GM12878 (cell line): ENCODE results near the gene ZNF791. TPM values are rescaled to one million over a fixed set of nuclear protein-coding genes. Genes with fewer than 3 reads are reported as not detected.
A peak's percentile ranks its signal among the peaks of the same experiment; 100 is the strongest.

Source experiments
- BHLHE40 ChIP-seq, 2 experiments: fragments of 450-650 bp in 1 of 2; IDR thresholded peaks; 2 replicates each; pipeline ENCODE4 v1.6.1; 2011 to 2017; ENCODE audit warnings: low read depth in 2 of 2, borderline replicate concordance in 1 of 2, improper control_type of control experiment in 1 of 2, low read length in 1 of 2, mild to moderate bottlenecking in 1 of 2
- CBFB ChIP-seq: IDR thresholded peaks from 2 replicates; pipeline ENCODE4 v1.6.1; 2016; ENCODE audit warnings: antibody characterized with exemption, low read depth
- E2F8 ChIP-seq: fragments of 450-650 bp; IDR thresholded peaks from 2 replicates; pipeline ENCODE4 v1.6.1; 2018; ENCODE audit warnings: mild to moderate bottlenecking, low read depth, moderate library complexity; ENCODE audit not compliant: partially characterized antibody
- ELK1 ChIP-seq: IDR thresholded peaks from 2 replicates; pipeline ENCODE4 v1.6.1; 2012; ENCODE audit warnings: low read depth, low read length, improper control_type of control experiment
- FOS ChIP-seq: IDR thresholded peaks from 3 replicates; pipeline ENCODE4 v1.6.1; 2011; ENCODE audit warnings: borderline replicate concordance; ENCODE audit not compliant: insufficient read length; ENCODE audit errors: extremely low read depth
- HCFC1 ChIP-seq: fragments of 150-350 bp; IDR thresholded peaks from 2 replicates; pipeline ENCODE4 v1.6.1; 2014; ENCODE audit warnings: low read length
- HDGF ChIP-seq: fragments of 450-650 bp; IDR thresholded peaks from 2 replicates; pipeline ENCODE4 v1.6.1; 2016; ENCODE audit warnings: antibody characterized with exemption
- IRF3 ChIP-seq: fragments of 450-650 bp; IDR thresholded peaks from 2 replicates; pipeline ENCODE4 v1.6.1; 2014; ENCODE audit warnings: mild to moderate bottlenecking
- JUNB ChIP-seq: IDR thresholded peaks from 2 replicates; pipeline ENCODE4 v1.6.1; 2016; ENCODE audit warnings: antibody characterized with exemption, mild to moderate bottlenecking
- KLF5 ChIP-seq: fragments of 450-650 bp; IDR thresholded peaks from 2 replicates; pipeline ENCODE4 v1.6.1; 2014; ENCODE audit warnings: mild to moderate bottlenecking; ENCODE audit not compliant: partially characterized antibody
- MAX ChIP-seq: IDR thresholded peaks from 2 replicates; pipeline ENCODE4 v1.6.1; 2012; ENCODE audit warnings: low read depth, low read length, improper control_type of control experiment
- NR2C1 ChIP-seq: fragments of 450-650 bp; IDR thresholded peaks from 2 replicates; pipeline ENCODE4 v1.6.1; 2017; ENCODE audit warnings: antibody characterized with exemption, mild to moderate bottlenecking, moderate library complexity
- NR2C2 ChIP-seq: IDR thresholded peaks from 2 replicates; pipeline ENCODE4 v1.6.1; 2011; ENCODE audit warnings: borderline replicate concordance, low read depth; ENCODE audit not compliant: control insufficient read depth, insufficient read length
- PRDM15 ChIP-seq: fragments of 450-650 bp; formaldehyde crosslinking; IDR thresholded peaks from 2 replicates; pipeline ENCODE4 v1.4.0; 2020; ENCODE audit warnings: mild to moderate bottlenecking, moderate library complexity
- SMAD1 ChIP-seq: fragments of 450-650 bp; IDR thresholded peaks from 2 replicates; pipeline ENCODE4 v1.6.1; 2018; ENCODE audit warnings: mild to moderate bottlenecking, low read depth; ENCODE audit not compliant: partially characterized antibody
- SREBF2 ChIP-seq: IDR thresholded peaks from 2 replicates; pipeline ENCODE4 v1.6.1; 2012; ENCODE audit warnings: mild to moderate bottlenecking, low read length
- SUZ12 ChIP-seq: fragments of 200-600 bp; sonication (generic); IDR thresholded peaks from one replicate; pipeline ENCODE4 v1.6.1; 2018; ENCODE audit warnings: antibody characterized with exemption, mild to moderate bottlenecking; ENCODE audit not compliant: unreplicated experiment
- TAF1 ChIP-seq: IDR thresholded peaks from 2 replicates; pipeline ENCODE4 v1.6.1; 2011; ENCODE audit warnings: mild to moderate bottlenecking, low read depth, low read length, borderline replicate concordance
- TCF3 ChIP-seq: IDR thresholded peaks from 2 replicates; pipeline ENCODE4 v1.6.1; 2012; ENCODE audit warnings: low read depth, mild to moderate bottlenecking, low read length, borderline replicate concordance; ENCODE audit not compliant: insufficient read depth
- TCF7 ChIP-seq: IDR thresholded peaks from 2 replicates; pipeline ENCODE4 v1.6.1; 2014; ENCODE audit warnings: antibody characterized with exemption, borderline replicate concordance
- ZNF274 ChIP-seq: IDR thresholded peaks from one replicate; pipeline ENCODE4 v1.8.0; 2011; ENCODE audit not compliant: insufficient read length, insufficient read depth
- polyA plus RNA-seq, 11 experiments: library from polyadenylated mRNA; depleted of rRNA in 4 of 11; unstranded in 6 of 11; stranded (reverse) in 5 of 11; fragments of >200 nt; fragmentation: Nextera tagmentation in 4 of 11; fragmentation: Illumina TruSeq in 1 of 11; extraction: Ambion mirVana in 4 of 11; extraction: Trizol in 1 of 11; gene quantifications; 1 replicate in 1 of 11; 2 replicates in 10 of 11; pipeline versions ENCODE4 v1.2.1 to v1.2.3, GENCODE V29; 2011 to 2016; ENCODE audit warnings: inconsistent platforms in 2 of 11, missing spikeins in 2 of 11, low read depth in 1 of 11
- total RNA-seq, 4 experiments: library from RNA; depleted of rRNA in 3 of 4; stranded (reverse); fragments of >200 nt in 3 of 4; fragmentation: Illumina TruSeq in 1 of 4; extraction: Trizol in 1 of 4; gene quantifications; 2 replicates each; pipeline versions ENCODE4 v1.2.1 to v1.2.3, GENCODE V29; 2013 to 2021

ZNF791 gene
- total and polyA plus RNA-seq, 10 of the 15 experiments (the other 5 are each of a cell fraction or from before 2014, with no cell fraction given): 7.5 to 24.0 (median 11.8) TPM

- TF ChIP-seq NR2C2 (no peak), FOS (no peak), TCF3 (no peak), CBFB (peak; percentile 87), KLF5 (peak; percentile 39), IRF3 (no peak), PRDM15 (CRISPR knock-in tag) (no peak), TCF7 (no peak), SUZ12 (no peak), SMAD1 (no peak), MAX (peak; percentile 52; the same call in 1 of the 2 replicates), ELK1 (no peak), NR2C1 (no peak), TAF1 (no peak), HDGF (no peak), JUNB (no peak), HCFC1 (no peak), SREBF2 (no peak), E2F8 (no peak), ZNF274 (no peak), BHLHE40 (IDR thresholded peaks at IDR 0.05; ENCODE audit: borderline replicate concordance in 1 of 2, low read depth in 2 of 2, low read length in 1 of 2) (peak; percentile 31 to 56; a peak in 3 of 4 replicates)
These were observed 29.3 kb downstream of the ZNF791 start (continued) for GRCh38 chr19:12639901-12640613.
